T-cell (primary cell): ENCODE data around the gene TSPAN18. TPM values are rescaled to one million over a fixed set of nuclear protein-coding genes. Genes with fewer than 3 reads are reported as not detected.

Experiments used
- ATAC-seq, 4 experiments: fragments of 200-7000 bp in 3 of 4; fragments of 150-1000 bp in 1 of 4; cut with Tn5 transposase; replicated peaks in 1 of 4; 1 replicate in 3 of 4; 2 replicates in 1 of 4; pipeline ENCODE4 v1.10.0; 2021; ENCODE audit warnings: moderate library complexity in 3 of 4, mild to moderate bottlenecking in 2 of 4, moderate number of reproducible peaks in 1 of 4
- CTCF ChIA-PET, 2 donors: fragments of 300-600 bp; sonication (Branson Sonifier 250); formaldehyde crosslinking; loops; one replicate each; lab custom pipeline; 2022; ENCODE audit warnings: antibody characterized with exemption in 2 of 2; lab: Charles Lee
- POLR2A ChIA-PET, 2 donors: fragments of 300-600 bp; sonication (Branson Sonifier 250); formaldehyde crosslinking; loops; one replicate each; lab custom pipeline; 2022; ENCODE audit warnings: antibody characterized with exemption in 2 of 2; lab: Charles Lee
- DNase-seq, 35 experiments: peaks; one replicate each; pipeline versions ENCODE4 v3.0.0 to v3.0.0-alpha.2; 2013 to 2023
- H3K27ac ChIP-seq: one replicate; pipeline ENCODE4 v1.5.1; 2013; ENCODE audit warnings: low read length
- H3K27me3 ChIP-seq, 2 experiments: replicated peaks in 1 of 2; 1 replicate in 1 of 2; 2 replicates in 1 of 2; pipeline versions ENCODE4 v1.6.1 to v1.7.0; 2013; ENCODE audit warnings: low read length in 1 of 2, mixed read lengths in 1 of 2; ENCODE audit not compliant: control insufficient read depth in 2 of 2, insufficient read depth in 2 of 2; ENCODE audit errors: extremely low read depth in 1 of 2
- H3K36me3 ChIP-seq, 2 donors: 1 replicate in 1 of 2; 2 replicates in 1 of 2; pipeline versions ENCODE4 v1.6.1 to v1.7.0; 2013; ENCODE audit warnings: low read length in 1 of 2; ENCODE audit not compliant: control insufficient read depth in 2 of 2, insufficient read depth in 1 of 2; ENCODE audit errors: extremely low read depth in 1 of 2
- H3K4me1 ChIP-seq, 2 experiments: 1 replicate in 1 of 2; 2 replicates in 1 of 2; pipeline versions ENCODE4 v1.6.1 to v1.7.0; 2013; ENCODE audit warnings: low read length in 2 of 2, mixed read lengths in 1 of 2; ENCODE audit not compliant: insufficient read depth in 2 of 2, control insufficient read depth in 1 of 2; ENCODE audit errors: extremely low read depth in 1 of 2
- H3K4me3 ChIP-seq, 2 donors: 1 replicate in 1 of 2; 2 replicates in 1 of 2; pipeline versions ENCODE4 v1.5.1 to v1.7.0; 2013; ENCODE audit warnings: mild to moderate bottlenecking in 2 of 2, low read length in 1 of 2, moderate library complexity in 1 of 2; ENCODE audit not compliant: control insufficient read depth in 1 of 2; ENCODE audit errors: extremely low read depth in 1 of 2
- H3K9me3 ChIP-seq: 2 replicates; pipeline ENCODE4 v1.7.0; 2013
- H3K27ac Mint-ChIP-seq, 2 donors: one replicate each; pipeline ENCODE4 v1.8.0; 2020 to 2021; ENCODE audit warnings: mild to moderate bottlenecking in 2 of 2, mixed read lengths in 2 of 2
- H3K27me3 Mint-ChIP-seq, 2 donors: one replicate each; pipeline ENCODE4 v1.8.0; 2021 to 2022; ENCODE audit warnings: mixed read lengths in 2 of 2
- H3K36me3 Mint-ChIP-seq: one replicate; pipeline ENCODE4 v1.8.0; 2021; ENCODE audit warnings: mixed read lengths
- H3K4me1 Mint-ChIP-seq, 3 donors: one replicate each; pipeline ENCODE4 v1.8.0; 2020 to 2022; ENCODE audit warnings: mixed read lengths in 3 of 3, mild to moderate bottlenecking in 1 of 3
- H3K4me3 Mint-ChIP-seq, 3 donors: one replicate each; pipeline ENCODE4 v1.8.0; 2020 to 2022; ENCODE audit warnings: mild to moderate bottlenecking in 3 of 3, mixed read lengths in 3 of 3, moderate library complexity in 3 of 3
- H3K9me3 Mint-ChIP-seq, 3 donors: one replicate each; pipeline ENCODE4 v1.8.0; 2020 to 2022; ENCODE audit warnings: mixed read lengths in 3 of 3
- WGBS: methylation state at CpG from one replicate; pipeline ENCODE4 v1.1.5; 2013; ENCODE audit warnings: missing lambda C conversion rate; ENCODE audit not compliant: insufficient coverage; 5-methylcytosine and 5-hydroxymethylcytosine counted together
- total RNA-seq, 35 experiments: library from RNA in 6 of 35; stranded (reverse) in 6 of 35; fragments of 120-200 nt in 1 of 35; gene quantifications; one replicate each; pipeline versions ENCODE4 v1.2.1 to v1.2.4 and lab custom pipeline; 2013 to 2026

The TSPAN18 gene
- total RNA-seq, 5 donors from 2014 or later (not counting 1 experiment from before 2014, with no cell fraction given): 18.4 to 59.1 (median 25.7) TPM

DNA sequence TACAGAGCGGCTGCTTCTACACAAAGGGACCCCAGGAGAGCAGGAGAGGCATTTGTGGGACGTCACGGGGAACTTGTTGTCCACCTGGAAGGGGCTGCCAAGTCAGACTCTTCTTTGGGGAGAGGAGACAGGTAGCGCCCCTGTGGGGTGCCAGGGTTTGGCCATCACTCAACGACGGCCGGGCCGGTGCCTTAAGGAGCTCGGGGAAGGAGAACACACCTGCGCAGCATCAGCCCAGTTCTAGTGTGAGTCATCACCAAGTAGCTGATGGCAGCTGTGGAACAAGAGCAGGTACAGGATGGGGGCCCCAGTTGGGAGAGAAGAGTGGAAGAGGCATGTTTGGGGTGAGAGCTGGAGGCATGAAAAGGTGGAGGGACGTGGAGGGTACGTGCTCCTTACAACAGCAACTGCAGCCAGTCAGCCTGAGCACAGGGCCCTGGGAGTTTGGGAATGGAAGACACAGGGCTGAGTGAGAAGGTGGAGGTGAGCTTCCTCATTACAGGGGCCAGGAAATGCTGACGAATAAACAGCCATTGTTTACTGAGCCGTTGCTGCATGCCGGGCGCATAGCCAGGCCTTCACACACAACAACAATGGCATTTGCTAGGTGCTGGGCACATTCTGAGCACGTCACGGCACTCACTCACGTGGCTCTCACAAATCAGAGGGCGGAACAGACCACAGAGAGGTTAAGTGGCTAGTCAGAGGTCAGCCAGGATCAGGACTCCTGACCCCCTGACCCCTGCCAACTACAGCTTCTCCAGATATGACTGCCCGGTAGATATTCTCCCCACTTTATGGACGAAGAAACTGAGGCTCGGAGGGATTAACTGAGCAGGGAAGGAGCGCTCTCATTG is 253.0 kb downstream of the TSPAN18 start:
- no peak overlapping the region for H3K27ac ChIP-seq
- H3K27me3 ChIP-seq: peaks cover 0 to 2% of the 10 kb centered on the region in 2 experiments
- no peak overlapping the region for H3K4me3 ChIP-seq
- H3K4me1 ChIP-seq: peaks cover 14 to 52% of the 10 kb centered on the region in 2 experiments
- Mint-ChIP-seq H3K4me3 (no peak overlapping the region), H3K27ac (peak overlapping the region in 1 of 2 donors; percentile 78), H3K4me1 (peaks cover 0 to 15% (median 9%) of the 10 kb centered on the region in 3 donors), H3K36me3 (no peaks in the 10 kb centered on the region), H3K27me3 (no peaks in the 10 kb centered on the region), H3K9me3 (no peaks in the 10 kb centered on the region)
- H3K9me3 ChIP-seq: no peaks in the 10 kb centered on the region
- WGBS: 84% methylated on average over 20 of the region's 24 CpGs
- DNase-seq (no peak), ATAC-seq (peak in 1 of 4 experiments; percentile 16)
- CTCF ChIA-PET: no interaction called here
- POLR2A ChIA-PET: interaction anchor here in 1 of 2 donors (0.6 kb wide), 1 partner anchor 92 kb away, joined by 5 read pairs; no protein-coding TSS in a partner anchor
- H3K36me3 ChIP-seq: no peaks in the 10 kb centered on the region

DNA sequence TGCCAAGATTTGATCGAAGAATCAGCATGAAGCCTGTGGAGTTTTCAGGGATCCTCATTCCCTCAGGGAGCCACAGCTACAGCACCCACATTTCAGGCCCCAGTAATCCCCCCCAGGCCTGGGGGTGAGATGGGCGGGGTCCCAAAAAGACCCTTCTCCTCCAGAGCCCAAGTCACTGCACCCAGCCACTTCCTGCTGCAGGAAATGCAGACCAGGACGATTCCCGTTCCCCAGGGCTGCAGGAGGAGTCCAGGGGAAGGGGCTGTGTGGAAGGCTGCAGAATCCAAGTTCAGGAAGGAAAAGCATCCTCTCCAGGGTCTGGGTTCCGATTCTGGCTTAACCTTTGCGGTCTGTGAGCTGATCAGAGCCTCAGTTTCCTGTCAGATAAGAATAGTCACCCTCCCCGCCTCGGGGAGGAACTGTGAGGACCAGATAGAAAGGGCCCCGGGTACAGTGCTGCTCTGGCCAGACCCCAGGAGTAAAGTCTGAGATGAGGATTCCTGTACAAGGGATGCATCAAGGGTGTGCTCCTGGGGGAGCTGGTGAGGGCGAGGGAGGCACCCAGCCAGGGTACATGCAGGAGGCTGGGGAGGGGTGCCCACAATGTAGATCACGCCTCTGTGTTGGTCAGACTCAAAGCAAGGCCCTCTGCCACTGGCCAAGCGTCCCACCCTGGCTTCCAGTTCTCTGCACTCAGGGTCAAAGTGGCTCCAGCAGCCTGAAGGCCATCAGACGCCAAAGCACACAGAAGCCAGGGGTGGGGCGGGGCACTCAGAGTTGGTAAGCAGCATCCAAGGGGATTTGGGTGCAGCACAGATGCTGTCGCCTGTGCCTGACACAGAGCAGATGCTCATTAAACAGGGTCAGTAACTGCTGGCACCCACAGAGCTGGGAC is 254.0 kb downstream of the TSPAN18 start:
- no peak overlapping the region for H3K4me3 Mint-ChIP-seq
- DNase-seq (no peak), ATAC-seq (no peak)
- H3K27me3 Mint-ChIP-seq: no peaks in the 10 kb centered on the region
- Histone ChIP-seq H3K9me3 (no peaks in the 10 kb centered on the region), H3K27me3 (peaks cover 0 to 2% of the 10 kb centered on the region in 2 experiments), H3K4me3 (no peak overlapping the region), H3K4me1 (peaks cover 14 to 52% of the 10 kb centered on the region in 2 experiments), H3K27ac (no peak overlapping the region), H3K36me3 (no peaks in the 10 kb centered on the region)
- ChIA-PET POLR2A (interaction anchor here in 1 of 2 donors (0.7 kb wide), 1 partner anchor 28 kb away, joined by 3 read pairs; no protein-coding TSS in a partner anchor), CTCF (no interaction called here)
- 48% methylated on average over 10 of the region's 15 CpGs for WGBS
- no peak overlapping the region for H3K27ac Mint-ChIP-seq
- no peaks in the 10 kb centered on the region for H3K9me3 Mint-ChIP-seq
- H3K36me3 Mint-ChIP-seq: no peaks in the 10 kb centered on the region
- H3K4me1 Mint-ChIP-seq: peaks cover 0 to 15% (median 9%) of the 10 kb centered on the region in 3 donors

Other genes starting within 250 kb of the TSPAN18 start
- gene CD82, start 161.3 kb upstream of the TSPAN18 start, total RNA-seq: 10 to 100 TPM; 53.4 to 99.6 (median 69.0) TPM
- gene TP53I11, start 223.9 kb downstream of the TSPAN18 start, total RNA-seq: 10 to 100 TPM in 4 of 5 donors, 1 to 10 TPM in 1; 6.6 to 27.0 (median 16.4) TPM